HEK293 (cell line): ENCODE results near the gene SNX21.

ENCODE experiments used
- FEZF1 ChIP-seq: fragments of 450-650 bp; formaldehyde crosslinking; IDR thresholded peaks from 2 replicates; pipeline ENCODE4 v1.5.1; 2016; ENCODE audit warnings: missing biosample characterization, missing genetic modification characterization
- GLI4 ChIP-seq: fragments of 450-650 bp; formaldehyde crosslinking; IDR thresholded peaks from 2 replicates; pipeline ENCODE4 v1.5.1; 2016; ENCODE audit warnings: missing biosample characterization, missing genetic modification characterization
- KLF1 ChIP-seq: fragments of 450-650 bp; formaldehyde crosslinking; IDR thresholded peaks from 2 replicates; pipeline ENCODE4 v1.5.1; 2016; ENCODE audit warnings: missing biosample characterization, missing genetic modification characterization
- KLF17 ChIP-seq: fragments of 450-650 bp; formaldehyde crosslinking; IDR thresholded peaks from 2 replicates; pipeline ENCODE4 v1.5.1; 2016; ENCODE audit warnings: missing biosample characterization, missing genetic modification characterization
- PBX3 ChIP-seq: sonication (generic); formaldehyde crosslinking; IDR thresholded peaks from 2 replicates; pipeline ENCODE4 v1.8.1; 2022; ENCODE audit warnings: mild to moderate bottlenecking, moderate library complexity, missing genetic modification reagents
- PRDM6 ChIP-seq: fragments of 450-650 bp; formaldehyde crosslinking; IDR thresholded peaks from 2 replicates; pipeline ENCODE4 v1.5.1; 2017; ENCODE audit warnings: missing biosample characterization, missing genetic modification characterization
- RBAK ChIP-seq: fragments of 450-650 bp; formaldehyde crosslinking; IDR thresholded peaks from 2 replicates; pipeline ENCODE4 v1.5.1; 2016; ENCODE audit warnings: missing biosample characterization, missing genetic modification characterization
- SP3 ChIP-seq: fragments of 450-650 bp; formaldehyde crosslinking; IDR thresholded peaks from 2 replicates; pipeline ENCODE4 v1.5.1; 2016; ENCODE audit warnings: missing biosample characterization, missing genetic modification characterization
- ZBTB1 ChIP-seq: fragments of 450-650 bp; formaldehyde crosslinking; IDR thresholded peaks from 2 replicates; pipeline ENCODE4 v1.5.1; 2016; ENCODE audit warnings: missing biosample characterization, missing genetic modification characterization
- ZBTB44 ChIP-seq: fragments of 450-650 bp; IDR thresholded peaks from 2 replicates; pipeline ENCODE4 v1.5.1; 2018; ENCODE audit warnings: missing biosample characterization, mild to moderate bottlenecking, missing genetic modification characterization
- ZBTB7A ChIP-seq: fragments of 450-650 bp; formaldehyde crosslinking; IDR thresholded peaks from 2 replicates; pipeline ENCODE4 v1.5.1; 2016; ENCODE audit warnings: low read depth, missing biosample characterization, missing genetic modification characterization
- ZEB2 ChIP-seq: fragments of 450-650 bp; formaldehyde crosslinking; IDR thresholded peaks from 2 replicates; pipeline ENCODE4 v1.5.1; 2016; ENCODE audit warnings: missing biosample characterization, missing genetic modification characterization
- ZFHX2 ChIP-seq: fragments of 450-650 bp; formaldehyde crosslinking; conservative IDR thresholded peaks from 2 replicates; pipeline ENCODE4 v1.5.1; 2016; ENCODE audit warnings: missing biosample characterization, missing genetic modification characterization
- ZNF133 ChIP-seq: fragments of 450-650 bp; formaldehyde crosslinking; IDR thresholded peaks from 2 replicates; pipeline ENCODE4 v1.5.1; 2016; ENCODE audit warnings: missing biosample characterization, missing genetic modification characterization
- ZNF138 ChIP-seq: fragments of 450-650 bp; formaldehyde crosslinking; IDR thresholded peaks from 2 replicates; pipeline ENCODE4 v1.5.1; 2016; ENCODE audit warnings: missing biosample characterization, missing genetic modification characterization, borderline replicate concordance
- ZNF223 ChIP-seq: fragments of 450-650 bp; formaldehyde crosslinking; IDR thresholded peaks from 2 replicates; pipeline ENCODE4 v1.5.1; 2016; ENCODE audit warnings: missing biosample characterization, missing genetic modification characterization
- ZNF274 ChIP-seq, 2 experiments: fragments of 200-500 bp in 1 of 2; fragments of 450-650 bp in 1 of 2; sonication (Bioruptor generic) in 1 of 2; formaldehyde crosslinking in 1 of 2; IDR thresholded peaks; 2 replicates each; pipeline versions ENCODE4 v1.5.1 to v1.6.1; 2014 to 2016; ENCODE audit warnings: borderline replicate concordance in 1 of 2, inconsistent platforms in 1 of 2, low read length in 1 of 2, missing biosample characterization in 1 of 2, missing genetic modification characterization in 1 of 2
- ZNF311 ChIP-seq: fragments of 450-650 bp; formaldehyde crosslinking; IDR thresholded peaks from 2 replicates; pipeline ENCODE4 v1.5.1; 2017; ENCODE audit warnings: missing biosample characterization, missing genetic modification characterization, borderline replicate concordance
- ZNF37A ChIP-seq: fragments of 450-650 bp; IDR thresholded peaks from 2 replicates; pipeline ENCODE4 v1.5.1; 2018; ENCODE audit warnings: missing biosample characterization, missing genetic modification characterization
- ZNF549 ChIP-seq: fragments of 450-650 bp; IDR thresholded peaks from 2 replicates; pipeline ENCODE4 v1.5.1; 2018; ENCODE audit warnings: missing biosample characterization, missing genetic modification characterization, mild to moderate bottlenecking, inconsistent platforms, moderate library complexity
- ZNF561 ChIP-seq: fragments of 450-650 bp; IDR thresholded peaks from 2 replicates; pipeline ENCODE4 v1.5.1; 2018; ENCODE audit warnings: missing biosample characterization, missing genetic modification characterization, borderline replicate concordance
- ZNF677 ChIP-seq: fragments of 450-650 bp; IDR thresholded peaks from 2 replicates; pipeline ENCODE4 v1.5.0; 2018; ENCODE audit warnings: missing biosample characterization, mild to moderate bottlenecking, missing genetic modification characterization, moderate library complexity
- ZNF776 ChIP-seq: fragments of 450-650 bp; formaldehyde crosslinking; IDR thresholded peaks from 2 replicates; pipeline ENCODE4 v1.5.0; 2017; ENCODE audit warnings: missing biosample characterization, missing genetic modification characterization, borderline replicate concordance
- ZSCAN18 ChIP-seq: fragments of 450-650 bp; formaldehyde crosslinking; IDR thresholded peaks from 2 replicates; pipeline ENCODE4 v1.5.1; 2016; ENCODE audit warnings: missing biosample characterization, missing genetic modification characterization
- ZSCAN30 ChIP-seq: fragments of 450-650 bp; IDR thresholded peaks from 2 replicates; pipeline ENCODE4 v1.5.1; 2018; ENCODE audit warnings: missing biosample characterization, mild to moderate bottlenecking, missing genetic modification characterization, moderate library complexity
- TF ChIP-seq, protein P1 (sequence below): fragments of 450-650 bp; formaldehyde crosslinking; IDR thresholded peaks from 2 replicates; pipeline ENCODE4 v1.5.1; 2017; ENCODE audit warnings: missing biosample characterization, missing genetic modification characterization
- TF ChIP-seq, protein P2 (sequence below): IDR thresholded peaks from 2 replicates; pipeline ENCODE4 v1.6.1; 2011; ENCODE audit warnings: mild to moderate bottlenecking, low read depth, low read length, borderline replicate concordance
- TF ChIP-seq, protein P3 (sequence below): fragments of 450-650 bp; formaldehyde crosslinking; optimal IDR thresholded peaks from 2 replicates; pipeline ENCODE3; 2016; ENCODE audit warnings: missing biosample characterization, mild to moderate bottlenecking, missing genetic modification characterization

Gene SNX21

GRCh38 chr20:45857114-45857881, 23.7 kb downstream of the SNX21 start, which contains the start of the genes ACOT8 and ZSWIM3 (continued):
- TF ChIP-seq RBAK (tag by site-specific recombination) (no peak), ZEB2 (tag by site-specific recombination) (no peak), ZNF138 (no peak), GLI4 (tag by site-specific recombination) (no peak), ZSCAN30 (tag by site-specific recombination) (peak; percentile 71), PRDM6 (no peak), KLF1 (tag by site-specific recombination) (peak; percentile 77), ZNF274 (IDR thresholded peaks at IDR 0.05; ENCODE audit: low read length) (no peak), ZNF274 (tag by site-specific recombination; IDR thresholded peaks at IDR 0.05; ENCODE audit: borderline replicate concordance) (no peak), ZNF677 (no peak), ZFHX2 (tag by site-specific recombination) (peak; percentile 72), SP3 (tag by site-specific recombination) (peak; percentile 85), ZNF37A (tag by site-specific recombination) (no peak), PBX3 (peak; percentile 99), ZSCAN18 (tag by site-specific recombination) (no peak), ZBTB44 (tag by site-specific recombination) (0 out of 2 replicates have a peak, but pooled peaks have one; percentile 2), ZNF223 (tag by site-specific recombination) (no peak), FEZF1 (no peak), ZNF549 (tag by site-specific recombination) (no peak), ZNF133 (no peak), ZNF776 (tag by site-specific recombination) (no peak), ZNF311 (no peak), KLF17 (peak; percentile 36; the same call in 1 of the 2 replicates), ZBTB1 (tag by site-specific recombination) (no peak), ZBTB7A (tag by site-specific recombination) (peak; percentile 39), ZNF561 (peak; percentile 42; the same call in 1 of the 2 replicates)
- TF ChIP-seq, protein P1, sequence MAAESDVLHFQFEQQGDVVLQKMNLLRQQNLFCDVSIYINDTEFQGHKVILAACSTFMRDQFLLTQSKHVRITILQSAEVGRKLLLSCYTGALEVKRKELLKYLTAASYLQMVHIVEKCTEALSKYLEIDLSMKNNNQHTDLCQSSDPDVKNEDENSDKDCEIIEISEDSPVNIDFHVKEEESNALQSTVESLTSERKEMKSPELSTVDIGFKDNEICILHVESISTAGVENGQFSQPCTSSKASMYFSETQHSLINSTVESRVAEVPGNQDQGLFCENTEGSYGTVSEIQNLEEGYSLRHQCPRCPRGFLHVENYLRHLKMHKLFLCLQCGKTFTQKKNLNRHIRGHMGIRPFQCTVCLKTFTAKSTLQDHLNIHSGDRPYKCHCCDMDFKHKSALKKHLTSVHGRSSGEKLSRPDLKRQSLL, result no peak
- TF ChIP-seq, protein P2, sequence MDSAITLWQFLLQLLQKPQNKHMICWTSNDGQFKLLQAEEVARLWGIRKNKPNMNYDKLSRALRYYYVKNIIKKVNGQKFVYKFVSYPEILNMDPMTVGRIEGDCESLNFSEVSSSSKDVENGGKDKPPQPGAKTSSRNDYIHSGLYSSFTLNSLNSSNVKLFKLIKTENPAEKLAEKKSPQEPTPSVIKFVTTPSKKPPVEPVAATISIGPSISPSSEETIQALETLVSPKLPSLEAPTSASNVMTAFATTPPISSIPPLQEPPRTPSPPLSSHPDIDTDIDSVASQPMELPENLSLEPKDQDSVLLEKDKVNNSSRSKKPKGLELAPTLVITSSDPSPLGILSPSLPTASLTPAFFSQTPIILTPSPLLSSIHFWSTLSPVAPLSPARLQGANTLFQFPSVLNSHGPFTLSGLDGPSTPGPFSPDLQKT, result no peak
- TF ChIP-seq, protein P3, sequence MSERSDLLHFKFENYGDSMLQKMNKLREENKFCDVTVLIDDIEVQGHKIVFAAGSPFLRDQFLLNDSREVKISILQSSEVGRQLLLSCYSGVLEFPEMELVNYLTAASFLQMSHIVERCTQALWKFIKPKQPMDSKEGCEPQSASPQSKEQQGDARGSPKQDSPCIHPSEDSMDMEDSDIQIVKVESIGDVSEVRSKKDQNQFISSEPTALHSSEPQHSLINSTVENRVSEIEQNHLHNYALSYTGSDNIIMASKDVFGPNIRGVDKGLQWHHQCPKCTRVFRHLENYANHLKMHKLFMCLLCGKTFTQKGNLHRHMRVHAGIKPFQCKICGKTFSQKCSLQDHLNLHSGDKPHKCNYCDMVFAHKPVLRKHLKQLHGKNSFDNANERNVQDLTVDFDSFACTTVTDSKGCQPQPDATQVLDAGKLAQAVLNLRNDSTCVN (tag by site-specific recombination), result peak; percentile 17
